GM19463 (cell line): ENCODE data around the gene POLR2J3.
"Not testable (repeated sequence)": the region's sequence is repeated elsewhere in the genome, so short reads cannot be mapped to it uniquely, and the experiment has no call there.

Experiments
- ATAC-seq: cut with Tn5 transposase; IDR thresholded peaks from one replicate; pipeline ENCODE4 v1.9.1; 2021; ENCODE audit warnings: mild to moderate bottlenecking, moderate library complexity; ENCODE audit not compliant: unreplicated experiment

The POLR2J3 gene

GRCh38 chr7:102572261-102573239, at the start of gene POLR2J3:
Gene POLR2J3 (minus strand): TSS chr7:102572583. CDS start chr7:102572521, 62 bp downstream.
- ATAC-seq: peak; percentile 96

- ATAC-seq: not testable (repeated sequence)
Measured at GRCh38 chr7:102618122-102618521, 45.7 kb upstream of the POLR2J3 start.

- peak; percentile 69 for ATAC-seq
Measured at GRCh38 chr7:102616507-102617125, 44.2 kb upstream of the POLR2J3 start, which contains the start of gene RASA4. Gene RASA4 (minus strand): TSS chr7:102616756. CDS start chr7:102616689, 67 bp downstream.

GRCh38 chr7:102615930-102616329, 43.5 kb upstream of the POLR2J3 start:
- not testable (repeated sequence) for ATAC-seq

- ATAC-seq: not testable (repeated sequence)
Measured at GRCh38 chr7:102614873-102615272, 42.5 kb upstream of the POLR2J3 start.

GRCh38 chr7:102614346-102614697, 41.9 kb upstream of the POLR2J3 start:
- ATAC-seq: peak; percentile 21

GRCh38 chr7:102613575-102614345, 41.4 kb upstream of the POLR2J3 start:
- ATAC-seq: peak; percentile 62

- not testable (repeated sequence) for ATAC-seq
Measured at GRCh38 chr7:102611675-102612325, 39.4 kb upstream of the POLR2J3 start.

GRCh38 chr7:102611013-102611674, 38.8 kb upstream of the POLR2J3 start:
- peak; percentile 41 for ATAC-seq

GRCh38 chr7:102610441-102610840, 38.1 kb upstream of the POLR2J3 start:
- not testable (repeated sequence) for ATAC-seq

GRCh38 chr7:102609734-102610133, 37.4 kb upstream of the POLR2J3 start:
- ATAC-seq: not testable (repeated sequence)

- ATAC-seq: not testable (repeated sequence)
Measured at GRCh38 chr7:102606848-102607247, 34.5 kb upstream of the POLR2J3 start.

- ATAC-seq: not testable (repeated sequence)
Measured at GRCh38 chr7:102604431-102605145, 32.2 kb upstream of the POLR2J3 start.

- not testable (repeated sequence) for ATAC-seq
Measured at GRCh38 chr7:102602317-102602716, 29.9 kb upstream of the POLR2J3 start.

GRCh38 chr7:102599699-102600098, 27.3 kb upstream of the POLR2J3 start:
- ATAC-seq: not testable (repeated sequence)

GRCh38 chr7:102596036-102596435, 23.7 kb upstream of the POLR2J3 start:
- ATAC-seq: not testable (repeated sequence)

- peak; percentile 62 for ATAC-seq
Measured at GRCh38 chr7:102593637-102594334, 21.4 kb upstream of the POLR2J3 start.

- ATAC-seq: peak; percentile 41
Measured at GRCh38 chr7:102592477-102593019, 20.2 kb upstream of the POLR2J3 start.
